Endothelial cell of umbilical vein (primary cell): Measurements from ENCODE around the gene SLC35A4. TPM values are rescaled to one million over a fixed set of nuclear protein-coding genes. Genes with fewer than 3 reads are reported as not detected.

ENCODE experiments used
- BruUV-seq: library from RNA; stranded (reverse); fragments of 400-500 nt; replicated peaks from 2 replicates; lab custom pipeline; 2021; lab: Mats Ljungman, UMichigan
- CTCF ChIA-PET: fragments of 300-600, 350-600 bp; sonication (Branson Sonifier 250); formaldehyde crosslinking; loops from one replicate; lab custom pipeline; 2021; ENCODE audit warnings: antibody characterized with exemption, inconsistent platforms; lab: Charles Lee
- POLR2A ChIA-PET: fragments of 300-600, 350-600 bp; sonication (Branson Sonifier 250); formaldehyde crosslinking; loops from one replicate; lab custom pipeline; 2021; ENCODE audit warnings: antibody characterized with exemption, inconsistent platforms; lab: Charles Lee
- DNase-seq: peaks from one replicate; pipeline ENCODE4 v3.0.0-alpha.2; 2011; ENCODE audit warnings: low read depth, low spot score
- FAIRE-seq: peaks from 2 replicates; lab custom pipeline; 2011; peaks lifted over from hg19 to GRCh38; lab: Jason Lieb, UNC
- H2AFZ ChIP-seq: 2 replicates; pipeline ENCODE4 v1.6.0; 2012; ENCODE audit warnings: low read depth, low read length, control low read depth, inconsistent platforms
- H3K27ac ChIP-seq: 2 replicates; pipeline ENCODE4 v1.5.1; 2011; ENCODE audit warnings: low read depth, mild to moderate bottlenecking, control low read depth, low read length, moderate library complexity; ENCODE audit not compliant: insufficient read depth
- H3K27me3 ChIP-seq, 2 experiments: 2 replicates each; pipeline versions ENCODE4 v1.6.0 to v1.6.1; 2011; ENCODE audit warnings: low read length in 2 of 2, mixed read lengths in 1 of 2; ENCODE audit not compliant: control insufficient read depth in 2 of 2, insufficient read depth in 2 of 2
- H3K36me3 ChIP-seq, 2 experiments: 2 replicates in 1 of 2; 3 replicates in 1 of 2; pipeline ENCODE4 v1.5.1; 2011; ENCODE audit warnings: low read length in 2 of 2, mild to moderate bottlenecking in 1 of 2, moderate library complexity in 1 of 2; ENCODE audit not compliant: control insufficient read depth in 2 of 2, insufficient read depth in 2 of 2; ENCODE audit errors: extremely low read depth in 1 of 2
- H3K4me1 ChIP-seq: 3 replicates; pipeline ENCODE4 v1.5.1; 2011; ENCODE audit warnings: mild to moderate bottlenecking, low read length; ENCODE audit not compliant: control insufficient read depth, insufficient read depth; ENCODE audit errors: extremely low read depth
- H3K4me2 ChIP-seq: 2 replicates; pipeline ENCODE4 v1.6.1; 2011; ENCODE audit warnings: low read length, control low read depth, mixed read lengths; ENCODE audit not compliant: insufficient read depth
- H3K4me3 ChIP-seq, 3 experiments: fragments of 200-600 bp in 1 of 3; sonication (generic), shearing (Covaris generic) in 1 of 3; replicated peaks in 1 of 3; 2 replicates each; pipeline ENCODE4 v1.5.1; 2011 to 2016; ENCODE audit warnings: control low read depth in 3 of 3, low read length in 3 of 3, mild to moderate bottlenecking in 2 of 3, inconsistent platforms in 1 of 3, low read depth in 1 of 3, moderate library complexity in 1 of 3; ENCODE audit not compliant: insufficient read depth in 1 of 3
- H3K79me2 ChIP-seq: 2 replicates; pipeline ENCODE4 v1.6.0; 2012; ENCODE audit warnings: low read length, inconsistent platforms; ENCODE audit not compliant: control insufficient read depth, insufficient read depth
- H3K9ac ChIP-seq: replicated peaks from 2 replicates; pipeline ENCODE3; 2011; ENCODE audit warnings: low read length, control low read depth; ENCODE audit not compliant: insufficient read depth; ENCODE audit errors: extremely low read depth
- H3K9me1 ChIP-seq: replicated peaks from 3 replicates; pipeline ENCODE4 v1.6.0; 2011; ENCODE audit warnings: mild to moderate bottlenecking, low read length; ENCODE audit not compliant: control insufficient read depth, insufficient read depth; ENCODE audit errors: extremely low read depth
- H3K9me3 ChIP-seq: replicated peaks from 2 replicates; pipeline ENCODE4 v1.5.1; 2012; ENCODE audit warnings: low read length, inconsistent platforms; ENCODE audit not compliant: control insufficient read depth, insufficient read depth
- H4K20me1 ChIP-seq: replicated peaks from 2 replicates; pipeline ENCODE3; 2011; ENCODE audit warnings: mild to moderate bottlenecking, low read length; ENCODE audit not compliant: control insufficient read depth, insufficient read depth; ENCODE audit errors: extremely low read depth
- EZH2 ChIP-seq: IDR thresholded peaks from 2 replicates; pipeline ENCODE4 v1.6.1; 2012; ENCODE audit warnings: borderline replicate concordance, low read depth, mild to moderate bottlenecking, moderate library complexity, low read length, inconsistent platforms; ENCODE audit not compliant: severe bottlenecking
- FOS ChIP-seq: IDR thresholded peaks from 2 replicates; pipeline ENCODE4 v1.6.1; 2011; ENCODE audit warnings: mild to moderate bottlenecking, low read length, moderate library complexity, borderline replicate concordance; ENCODE audit not compliant: insufficient read depth
- GATA2 ChIP-seq: IDR thresholded peaks from 2 replicates; pipeline ENCODE4 v1.7.0; 2011; ENCODE audit warnings: low read depth, mild to moderate bottlenecking, moderate library complexity, mixed read lengths, low read length; ENCODE audit not compliant: insufficient read length, insufficient read depth
- JUN ChIP-seq: IDR thresholded peaks from 2 replicates; pipeline ENCODE4 v1.6.1; 2011; ENCODE audit warnings: borderline replicate concordance, low read depth; ENCODE audit not compliant: insufficient read length, insufficient read depth
- MYC ChIP-seq: IDR thresholded peaks from one replicate; pipeline ENCODE4 v1.6.1; 2011; ENCODE audit warnings: mild to moderate bottlenecking, low read depth, low read length
- POLR2A ChIP-seq: IDR thresholded peaks from 2 replicates; pipeline ENCODE4 v1.6.1; 2012; ENCODE audit warnings: low read depth, mild to moderate bottlenecking, control low read depth, low read length
- POLR2AphosphoS5 ChIP-seq: IDR thresholded peaks from 2 replicates; pipeline ENCODE4 v1.6.1; 2012; ENCODE audit warnings: low read depth, mild to moderate bottlenecking, control low read depth, low read length, moderate library complexity; ENCODE audit not compliant: insufficient read depth
- dilution Hi-C: fragments of 300-500 bp; cut with MboI; formaldehyde crosslinking; loops from one replicate; pipeline ENCODE4 v1.15.0; 2019; ENCODE audit warnings: low sequenced_read_pairs; ENCODE audit not compliant: extremely low pct_ligation_motif_present
- intact Hi-C: fragments of 100-400 bp; cut with micrococcal nuclease; formaldehyde crosslinking; loops from one replicate; pipeline ENCODE4 v1.10.0; 2022
- polyA plus RNA-seq, 4 experiments: library from polyadenylated mRNA; depleted of rRNA in 3 of 4; stranded (reverse) in 3 of 4; unstranded in 1 of 4; fragments of >200 nt; gene quantifications; 2 replicates each; pipeline versions ENCODE4 v1.2.1 to v1.2.3, GENCODE V29; 2011 to 2012; ENCODE audit warnings: missing spikeins in 1 of 4
- total RNA-seq: library from RNA; stranded (reverse); gene quantifications from 2 replicates; pipeline ENCODE4 v1.2.3, GENCODE V29; 2021
- TF ChIP-seq, protein P1 (sequence below): IDR thresholded peaks from 2 replicates; pipeline ENCODE4 v1.6.1; 2011; ENCODE audit not compliant: insufficient read depth, insufficient read length
- TF ChIP-seq, protein P2 (sequence below), 2 donors: IDR thresholded peaks; 1 replicate in 1 of 2; 2 replicates in 1 of 2; pipeline ENCODE4 v1.5.1; 2011; ENCODE audit warnings: low read length in 2 of 2, mild to moderate bottlenecking in 2 of 2, moderate library complexity in 2 of 2, control low read depth in 1 of 2, inconsistent platforms in 1 of 2, low read depth in 1 of 2; ENCODE audit not compliant: insufficient read depth in 1 of 2; ENCODE audit errors: extremely low read depth in 1 of 2

The SLC35A4 gene
- total and polyA plus RNA-seq, 2 donors (not counting 3 experiments of a cell fraction or from before 2014, with no cell fraction given), result 65.6 to 118 TPM

DNA sequence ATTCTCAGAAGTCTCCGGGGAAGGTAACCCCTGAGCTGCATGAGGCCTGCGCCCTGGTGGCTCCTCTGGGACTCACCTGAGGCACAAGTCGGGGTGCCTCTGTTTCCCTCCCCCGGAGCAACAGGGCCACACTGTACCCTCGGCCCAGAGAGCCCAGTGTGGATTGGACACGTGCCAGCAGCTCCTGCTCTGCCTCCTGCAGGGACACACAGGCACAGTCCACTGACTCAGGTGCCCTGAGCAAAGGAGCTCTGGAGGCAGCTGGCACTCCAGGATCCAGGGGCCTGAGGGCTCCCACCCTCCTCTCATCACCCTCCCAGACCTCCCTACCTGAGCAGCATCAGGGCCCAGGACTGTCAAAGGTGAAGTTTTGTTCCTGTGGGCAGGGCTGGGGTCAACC lies 29.5 kb downstream of the SLC35A4 start:
- H3K9me3 ChIP-seq, result no peaks in the 10 kb centered on the region
- TF ChIP-seq, protein P1, sequence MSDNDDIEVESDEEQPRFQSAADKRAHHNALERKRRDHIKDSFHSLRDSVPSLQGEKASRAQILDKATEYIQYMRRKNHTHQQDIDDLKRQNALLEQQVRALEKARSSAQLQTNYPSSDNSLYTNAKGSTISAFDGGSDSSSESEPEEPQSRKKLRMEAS, result no peak
- TF ChIP-seq POLR2A (no peak), MYC (no peak), POLR2AphosphoS5 (no peak), GATA2 (no peak)
- FAIRE-seq (no peak), DNase-seq (no peak)
- no peak overlapping the region for H3K9ac ChIP-seq
- CTCF ChIA-PET, result interaction anchor here (0.5 kb wide), 1 partner anchor 15 kb away, joined by 3 read pairs; no protein-coding TSS in a partner anchor
- no peak overlapping the region for H3K27ac ChIP-seq
- dilution Hi-C loops (no loop called here), intact Hi-C loops (no loop called here)
- H3K4me1 ChIP-seq, result peaks cover 12% of the 10 kb centered on the region
- no peak overlapping the region for H3K4me2 ChIP-seq
- POLR2A ChIA-PET, result interaction anchor here (0.6 kb wide), 1 partner anchor 144 kb away, joined by 3 read pairs; no protein-coding TSS in a partner anchor
- no peak overlapping the region for H3K4me3 ChIP-seq
- no peaks in the 10 kb centered on the region for H4K20me1 ChIP-seq
- no peaks in the 10 kb centered on the region for H3K36me3 ChIP-seq
- H3K9me1 ChIP-seq, result no peaks in the 10 kb centered on the region
- BruUV-seq, result no TSS peak
- H3K79me2 ChIP-seq, result no peaks in the 10 kb centered on the region
- H2AFZ ChIP-seq, result no peak overlapping the region
- H3K27me3 ChIP-seq, result no peaks in the 10 kb centered on the region

DNA sequence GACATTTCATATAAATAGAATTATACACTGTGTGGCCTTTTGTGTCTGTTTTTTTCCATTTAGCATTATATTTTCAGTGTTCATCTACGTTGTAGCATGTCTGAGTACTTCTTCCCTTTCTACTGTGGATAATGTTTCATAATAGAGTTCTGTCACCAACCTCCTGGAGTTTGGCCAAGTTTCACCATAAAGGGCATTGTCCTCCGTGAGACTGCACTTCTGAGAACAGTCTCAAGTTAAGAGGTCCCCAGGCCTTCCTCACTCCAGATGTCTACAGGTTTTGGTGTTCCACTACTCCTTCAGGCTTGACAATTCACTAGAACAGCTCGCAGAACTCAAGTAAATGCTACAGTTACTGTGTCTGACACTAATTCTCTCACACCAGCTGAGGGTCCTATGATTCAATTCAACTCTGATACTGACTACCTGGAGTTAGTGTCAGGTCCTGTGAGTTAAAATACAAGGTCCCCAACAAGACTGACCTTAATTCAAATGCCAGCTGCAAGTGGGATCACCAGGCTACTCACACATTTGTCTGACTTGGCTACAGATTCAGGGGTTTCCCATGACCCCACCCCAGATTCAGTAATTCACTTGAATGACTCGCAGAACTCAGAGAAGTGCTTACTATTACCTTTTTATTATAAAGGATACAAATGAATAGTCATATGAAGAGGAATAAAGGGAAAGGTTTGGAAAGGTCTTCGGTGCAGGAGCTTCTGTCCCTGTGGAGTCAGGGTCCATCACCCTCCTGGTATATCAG lies 31.1 kb downstream of the SLC35A4 start:
- H3K9me3 ChIP-seq, result no peaks in the 10 kb centered on the region
- H4K20me1 ChIP-seq, result no peaks in the 10 kb centered on the region
- no peak overlapping the region for H3K4me3 ChIP-seq
- no peaks in the 10 kb centered on the region for H3K36me3 ChIP-seq
- BruUV-seq, result no TSS peak
- H3K4me1 ChIP-seq, result peaks cover 7% of the 10 kb centered on the region
- dilution Hi-C loops, result no loop called here
- TF ChIP-seq EZH2, result no peak
- no peak for TF ChIP-seq POLR2AphosphoS5
- TF ChIP-seq POLR2A, result no peak
- TF ChIP-seq, protein P2, sequence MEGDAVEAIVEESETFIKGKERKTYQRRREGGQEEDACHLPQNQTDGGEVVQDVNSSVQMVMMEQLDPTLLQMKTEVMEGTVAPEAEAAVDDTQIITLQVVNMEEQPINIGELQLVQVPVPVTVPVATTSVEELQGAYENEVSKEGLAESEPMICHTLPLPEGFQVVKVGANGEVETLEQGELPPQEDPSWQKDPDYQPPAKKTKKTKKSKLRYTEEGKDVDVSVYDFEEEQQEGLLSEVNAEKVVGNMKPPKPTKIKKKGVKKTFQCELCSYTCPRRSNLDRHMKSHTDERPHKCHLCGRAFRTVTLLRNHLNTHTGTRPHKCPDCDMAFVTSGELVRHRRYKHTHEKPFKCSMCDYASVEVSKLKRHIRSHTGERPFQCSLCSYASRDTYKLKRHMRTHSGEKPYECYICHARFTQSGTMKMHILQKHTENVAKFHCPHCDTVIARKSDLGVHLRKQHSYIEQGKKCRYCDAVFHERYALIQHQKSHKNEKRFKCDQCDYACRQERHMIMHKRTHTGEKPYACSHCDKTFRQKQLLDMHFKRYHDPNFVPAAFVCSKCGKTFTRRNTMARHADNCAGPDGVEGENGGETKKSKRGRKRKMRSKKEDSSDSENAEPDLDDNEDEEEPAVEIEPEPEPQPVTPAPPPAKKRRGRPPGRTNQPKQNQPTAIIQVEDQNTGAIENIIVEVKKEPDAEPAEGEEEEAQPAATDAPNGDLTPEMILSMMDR (IDR thresholded peaks at IDR 0.05; ENCODE audit: extremely low read depth in 1 of 2, insufficient read depth in 1 of 2, low read depth in 1 of 2, low read length in 2 of 2), result no peak
- TF ChIP-seq MYC, result no peak
- TF ChIP-seq JUN, result no peak
- TF ChIP-seq GATA2, result no peak
- TF ChIP-seq FOS, result no peak
- TF ChIP-seq, protein P1, result no peak
- intact Hi-C loops, result no loop called here
- H3K27me3 ChIP-seq, result no peaks in the 10 kb centered on the region
- no peaks in the 10 kb centered on the region for H3K9me1 ChIP-seq
- no peak overlapping the region for H2AFZ ChIP-seq
- FAIRE-seq (peak; percentile 38), DNase-seq (peak; percentile 33)
- H3K9ac ChIP-seq, result no peak overlapping the region
- ChIA-PET POLR2A (no interaction called here), CTCF (interaction anchor here (0.6 to 1.1 kb wide), 2 partner anchors 15 to 1294 kb away, joined by 3 read pairs; no protein-coding TSS in a partner anchor)
- H3K27ac ChIP-seq, result no peak overlapping the region
- no peak overlapping the region for H3K4me2 ChIP-seq
- no peaks in the 10 kb centered on the region for H3K79me2 ChIP-seq
